Upper lobe of left lung (tissue), 4 donors: ENCODE data around the gene EXOC3.

Source experiments
- POLR2A ChIP-seq, 4 donors: fragments of 450-650 bp; IDR thresholded peaks; one replicate each; pipeline ENCODE4 v1.5.1; 2016 to 2017; ENCODE audit warnings: antibody characterized with exemption in 4 of 4, mild to moderate bottlenecking in 2 of 4
- TF ChIP-seq, protein P1 (sequence below), 6 experiments: fragments of 450-650 bp in 4 of 6; fragments of 200-600 bp in 2 of 6; sonication (generic) in 2 of 6; IDR thresholded peaks; one replicate each; pipeline ENCODE4 v1.5.1; 2016 to 2019; ENCODE audit warnings: antibody characterized with exemption in 6 of 6

DNA sequence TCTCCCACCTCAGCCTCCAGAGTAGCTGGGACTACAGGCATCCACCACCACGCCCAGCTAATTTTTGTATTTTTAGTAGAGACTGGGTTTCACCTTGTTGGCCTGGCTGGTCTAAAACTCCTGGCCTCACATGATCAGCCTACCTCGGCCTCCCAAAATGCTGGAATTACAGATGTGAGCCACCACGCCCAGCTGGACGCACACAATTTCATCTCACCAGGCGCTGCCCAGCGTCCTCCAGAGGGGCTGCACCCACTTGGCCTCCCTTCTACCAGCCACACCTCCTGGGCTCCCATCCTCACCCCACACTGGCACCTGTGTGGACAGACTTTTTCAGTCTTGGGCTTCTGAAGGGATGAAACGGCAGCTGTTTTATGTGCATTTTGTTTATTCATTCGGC is 3.8 kb upstream of the EXOC3 start:
- TF ChIP-seq, protein P1, sequence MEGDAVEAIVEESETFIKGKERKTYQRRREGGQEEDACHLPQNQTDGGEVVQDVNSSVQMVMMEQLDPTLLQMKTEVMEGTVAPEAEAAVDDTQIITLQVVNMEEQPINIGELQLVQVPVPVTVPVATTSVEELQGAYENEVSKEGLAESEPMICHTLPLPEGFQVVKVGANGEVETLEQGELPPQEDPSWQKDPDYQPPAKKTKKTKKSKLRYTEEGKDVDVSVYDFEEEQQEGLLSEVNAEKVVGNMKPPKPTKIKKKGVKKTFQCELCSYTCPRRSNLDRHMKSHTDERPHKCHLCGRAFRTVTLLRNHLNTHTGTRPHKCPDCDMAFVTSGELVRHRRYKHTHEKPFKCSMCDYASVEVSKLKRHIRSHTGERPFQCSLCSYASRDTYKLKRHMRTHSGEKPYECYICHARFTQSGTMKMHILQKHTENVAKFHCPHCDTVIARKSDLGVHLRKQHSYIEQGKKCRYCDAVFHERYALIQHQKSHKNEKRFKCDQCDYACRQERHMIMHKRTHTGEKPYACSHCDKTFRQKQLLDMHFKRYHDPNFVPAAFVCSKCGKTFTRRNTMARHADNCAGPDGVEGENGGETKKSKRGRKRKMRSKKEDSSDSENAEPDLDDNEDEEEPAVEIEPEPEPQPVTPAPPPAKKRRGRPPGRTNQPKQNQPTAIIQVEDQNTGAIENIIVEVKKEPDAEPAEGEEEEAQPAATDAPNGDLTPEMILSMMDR (IDR thresholded peaks at IDR 0.05), result no peak
- TF ChIP-seq POLR2A (IDR thresholded peaks at IDR 0.05), result no peak
